KMS-11 (cell line): ENCODE data around the gene TMEM203.

ENCODE experiments used
- H2AFZ ChIP-seq: fragments of 200-600 bp; sonication (generic); 2 replicates; pipeline ENCODE4 v1.6.1; 2016; ENCODE audit warnings: antibody characterized with exemption, mixed run types, low read depth
- H3K27ac ChIP-seq: fragments of 200-600 bp; sonication (generic); 2 replicates; pipeline ENCODE4 v1.6.1; 2016; ENCODE audit warnings: mild to moderate bottlenecking, mixed run types
- H3K27me3 ChIP-seq: fragments of 200-600 bp; sonication (generic); 2 replicates; pipeline ENCODE4 v1.6.1; 2017; ENCODE audit warnings: mild to moderate bottlenecking, low read depth, mixed run types, moderate library complexity; ENCODE audit not compliant: insufficient read depth
- H3K36me3 ChIP-seq: fragments of 200-600 bp; sonication (generic); 2 replicates; pipeline ENCODE4 v1.6.1; 2017; ENCODE audit warnings: mild to moderate bottlenecking, mixed run types; ENCODE audit not compliant: insufficient read depth
- H3K4me1 ChIP-seq: fragments of 200-600 bp; sonication (generic); 2 replicates; pipeline ENCODE4 v1.6.1; 2016; ENCODE audit warnings: mild to moderate bottlenecking, low read depth, mixed run types; ENCODE audit not compliant: poor library complexity, severe bottlenecking
- H3K4me2 ChIP-seq: fragments of 200-600 bp; sonication (generic); 2 replicates; pipeline ENCODE4 v1.7.0; 2016; ENCODE audit warnings: mild to moderate bottlenecking, mixed run types
- H3K4me3 ChIP-seq: fragments of 200-600 bp; sonication (generic); IDR thresholded peaks from 2 replicates; pipeline ENCODE4 v1.6.1; 2017; ENCODE audit warnings: low read depth, low read length, mixed read lengths; ENCODE audit not compliant: insufficient read depth
- H3K79me2 ChIP-seq: fragments of 200-600 bp; sonication (generic); 2 replicates; pipeline ENCODE4 v1.6.1; 2016; ENCODE audit warnings: low read depth, mixed run types; ENCODE audit not compliant: insufficient read depth
- H3K9ac ChIP-seq: fragments of 200-600 bp; sonication (generic); 2 replicates; pipeline ENCODE4 v1.6.1; 2016; ENCODE audit warnings: mild to moderate bottlenecking, mixed run types
- H4K20me1 ChIP-seq: fragments of 200-600 bp; sonication (generic); 2 replicates; pipeline ENCODE4 v1.6.1; 2016; ENCODE audit warnings: mild to moderate bottlenecking, mixed run types; ENCODE audit not compliant: insufficient read depth
- CTCF ChIP-seq: fragments of 200-600 bp; sonication (generic); conservative IDR thresholded peaks from 2 replicates; pipeline ENCODE4 v1.6.1; 2017; ENCODE audit warnings: low read depth, mild to moderate bottlenecking, antibody characterized with exemption, low read length, moderate library complexity, mixed read lengths

Gene TMEM203

GRCh38 chr9:137191691-137192447, 13.6 kb downstream of the TMEM203 start:
- Histone ChIP-seq H3K9ac (no peak overlapping the region), H3K4me1 (peaks cover 19% of the 10 kb centered on the region), H3K4me3 (no peak overlapping the region), H3K27me3 (no peaks in the 10 kb centered on the region), H3K36me3 (no peaks in the 10 kb centered on the region), H3K79me2 (peaks cover 25% of the 10 kb centered on the region), H4K20me1 (no peaks in the 10 kb centered on the region), H2AFZ (no peak overlapping the region), H3K27ac (no peak overlapping the region), H3K4me2 (no peak overlapping the region)
- no peak for TF ChIP-seq CTCF

GRCh38 chr9:137191245-137191644, 14.2 kb downstream of the TMEM203 start:
- TF ChIP-seq CTCF: no peak
- H3K9ac ChIP-seq: no peak overlapping the region
- no peaks in the 10 kb centered on the region for H3K27me3 ChIP-seq
- H4K20me1 ChIP-seq: no peaks in the 10 kb centered on the region
- peaks cover 31% of the 10 kb centered on the region for H3K79me2 ChIP-seq
- H3K4me2 ChIP-seq: no peak overlapping the region
- no peak overlapping the region for H2AFZ ChIP-seq
- H3K4me1 ChIP-seq: peaks cover 24% of the 10 kb centered on the region
- H3K27ac ChIP-seq: no peak overlapping the region
- no peaks in the 10 kb centered on the region for H3K36me3 ChIP-seq
- no peak overlapping the region for H3K4me3 ChIP-seq

- peaks cover 24% of the 10 kb centered on the region for H3K4me1 ChIP-seq
- H3K4me2 ChIP-seq: peak overlapping the region; percentile 81
- no peak for TF ChIP-seq CTCF
- no peak overlapping the region for H2AFZ ChIP-seq
- no peaks in the 10 kb centered on the region for H3K27me3 ChIP-seq
- H3K9ac ChIP-seq: peak overlapping the region; percentile 81; the same call in 1 of the 2 replicates
- H3K79me2 ChIP-seq: peaks cover 31% of the 10 kb centered on the region
- no peak overlapping the region for H3K4me3 ChIP-seq
- H3K27ac ChIP-seq: peak overlapping the region; percentile 90; the same call in 1 of the 2 replicates
- H4K20me1 ChIP-seq: no peaks in the 10 kb centered on the region
- H3K36me3 ChIP-seq: no peaks in the 10 kb centered on the region
Observed at GRCh38 chr9:137190315-137190856, 15.1 kb downstream of the TMEM203 start.

- H3K27me3 ChIP-seq: no peaks in the 10 kb centered on the region
- H3K4me2 ChIP-seq: peak overlapping the region; percentile 81
- peak overlapping the region; percentile 81 for H3K9ac ChIP-seq
- peak overlapping the region; percentile 90 for H3K27ac ChIP-seq
- H3K79me2 ChIP-seq: peaks cover 31% of the 10 kb centered on the region
- H4K20me1 ChIP-seq: no peaks in the 10 kb centered on the region
- peaks cover 24% of the 10 kb centered on the region for H3K4me1 ChIP-seq
- no peaks in the 10 kb centered on the region for H3K36me3 ChIP-seq
- no peak; the same call in 1 of the 2 replicates for TF ChIP-seq CTCF
- peak overlapping the region; percentile 60; the same call in 1 of the 2 replicates for H2AFZ ChIP-seq
- H3K4me3 ChIP-seq: no peak overlapping the region
Observed at GRCh38 chr9:137189297-137190295, 15.9 kb downstream of the TMEM203 start.
